Panc1 (cell line): ENCODE measurements around the gene SH3D19. TPM values are rescaled to one million over a fixed set of nuclear protein-coding genes. Genes with fewer than 3 reads are reported as not detected.

Experiments used
- ATAC-seq: fragments of 200-7000 bp; cut with Tn5 transposase; 2 replicates; pipeline ENCODE4 v1.9.1; 2020; ENCODE audit warnings: mild to moderate bottlenecking, moderate library complexity
- BruUV-seq: library from RNA; stranded (reverse); fragments of 400-500 nt; replicated peaks from 2 replicates; lab custom pipeline; 2021; lab: Mats Ljungman, UMichigan
- CTCF ChIA-PET: fragments of 300-600 bp; sonication (Branson Sonifier 250); formaldehyde crosslinking; loops from one replicate; lab custom pipeline; 2022; ENCODE audit warnings: antibody characterized with exemption; lab: Charles Lee
- POLR2A ChIA-PET: fragments of 300-600 bp; sonication (Branson Sonifier 250); formaldehyde crosslinking; loops from one replicate; lab custom pipeline; 2022; ENCODE audit warnings: antibody characterized with exemption; lab: Charles Lee
- DNase-seq: peaks from one replicate; pipeline ENCODE4 v3.0.0-alpha.2; 2010; ENCODE audit warnings: low read depth, low spot score
- H3K27ac ChIP-seq: 2 replicates; pipeline ENCODE4 v1.5.1; 2011; ENCODE audit warnings: mild to moderate bottlenecking, low read length, inconsistent platforms
- H3K27me3 ChIP-seq: fragments of 200-500 bp; sonication (Bioruptor generic); 2 replicates; pipeline ENCODE4 v1.6.0; 2014; ENCODE audit warnings: low read length, inconsistent platforms; ENCODE audit not compliant: control insufficient read depth, insufficient read depth
- H3K36me3 ChIP-seq: fragments of 200-500 bp; sonication (Bioruptor generic); 2 replicates; pipeline ENCODE4 v1.5.1; 2014; ENCODE audit warnings: inconsistent platforms, mild to moderate bottlenecking, low read length, moderate library complexity; ENCODE audit not compliant: control insufficient read depth, insufficient read depth
- H3K4me1 ChIP-seq: 2 replicates; pipeline ENCODE4 v1.5.1; 2011; ENCODE audit warnings: inconsistent platforms, mild to moderate bottlenecking, low read length, moderate library complexity; ENCODE audit not compliant: control insufficient read depth, insufficient read depth
- H3K4me3 ChIP-seq, 2 experiments: 2 replicates each; pipeline ENCODE4 v1.5.1; 2011 to 2012; ENCODE audit warnings: low read depth in 2 of 2, low read length in 2 of 2, mild to moderate bottlenecking in 2 of 2, inconsistent platforms in 1 of 2, moderate library complexity in 1 of 2
- H3K9me3 ChIP-seq: fragments of 200-500 bp; sonication (Bioruptor generic); 2 replicates; pipeline ENCODE4 v1.5.1; 2014; ENCODE audit warnings: low read depth, mild to moderate bottlenecking, inconsistent platforms, low read length, moderate library complexity; ENCODE audit not compliant: control insufficient read depth, insufficient read depth
- CTCF ChIP-seq: fragments of 450-650 bp; IDR thresholded peaks from 2 replicates; pipeline ENCODE4 v1.5.1; 2017; ENCODE audit warnings: mild to moderate bottlenecking
- POLR2AphosphoS5 ChIP-seq: IDR thresholded peaks from 2 replicates; pipeline ENCODE4 v1.6.1; 2012; ENCODE audit warnings: mild to moderate bottlenecking, low read depth, low read length, moderate library complexity
- REST ChIP-seq, 2 experiments: IDR thresholded peaks; 2 replicates each; pipeline ENCODE4 v1.6.1; 2011 to 2012; ENCODE audit warnings: low read depth in 2 of 2, control low read depth in 1 of 2, low read length in 1 of 2, mild to moderate bottlenecking in 1 of 2, moderate library complexity in 1 of 2; ENCODE audit not compliant: insufficient read depth in 1 of 2
- SIN3A ChIP-seq: IDR thresholded peaks from 2 replicates; pipeline ENCODE4 v1.6.1; 2012; ENCODE audit warnings: low read depth, mild to moderate bottlenecking, low read length, moderate library complexity, borderline replicate concordance; ENCODE audit not compliant: insufficient read depth
- TCF7L2 ChIP-seq: IDR thresholded peaks from 2 replicates; pipeline ENCODE4 v1.6.1; 2011; ENCODE audit warnings: mild to moderate bottlenecking, low read depth, low read length, inconsistent platforms
- in situ Hi-C: cut with HindIII; loops from 2 replicates; pipeline ENCODE4 v1.10.0; 2016; ENCODE audit warnings: low sequenced_read_pairs, low pct_unique_long_range_greater_than_20kb
- intact Hi-C: fragments of 100-400 bp; cut with micrococcal nuclease; formaldehyde crosslinking; loops from one replicate; pipeline ENCODE4 v1.10.0; 2022; ENCODE audit not compliant: unreplicated experiment
- total RNA-seq: library from RNA; stranded (reverse); gene quantifications from one replicate; pipeline ENCODE4 v1.2.1, GENCODE V29; 2021; ENCODE audit not compliant: unreplicated experiment

Gene SH3D19
- total RNA-seq, 1 experiment from 2014 or later: 19.8 TPM

GRCh38 chr4:151207186-151207585 lies 118.2 kb downstream of the SH3D19 start:
- Histone ChIP-seq H3K36me3 (no peaks in the 10 kb centered on the region), H3K4me3 (no peak overlapping the region), H3K27ac (no peak overlapping the region), H3K27me3 (no peaks in the 10 kb centered on the region), H3K9me3 (no peaks in the 10 kb centered on the region), H3K4me1 (no peaks in the 10 kb centered on the region)
- CTCF ChIA-PET: no interaction called here
- TF ChIP-seq REST (IDR thresholded peaks at IDR 0.05; ENCODE audit: insufficient read depth in 1 of 2, low read depth in 2 of 2, low read length in 1 of 2) (no peak), POLR2AphosphoS5 (no peak), CTCF (no peak), SIN3A (no peak), TCF7L2 (no peak)
- ATAC-seq (no peak), DNase-seq (no peak)
- POLR2A ChIA-PET: no interaction called here
- in situ Hi-C loops: no loop called here
- no TSS peak for BruUV-seq
- intact Hi-C loops: no loop called here

GRCh38 chr4:151206241-151207005 lies 119.0 kb downstream of the SH3D19 start:
- no TSS peak for BruUV-seq
- in situ Hi-C loops (no loop called here), intact Hi-C loops (no loop called here)
- ChIA-PET POLR2A (no interaction called here), CTCF (no interaction called here)
- H3K9me3 ChIP-seq: no peaks in the 10 kb centered on the region
- H3K4me1 ChIP-seq: no peaks in the 10 kb centered on the region
- H3K36me3 ChIP-seq: no peaks in the 10 kb centered on the region
- ATAC-seq: no peak
- no peak overlapping the region for H3K4me3 ChIP-seq
- no peak overlapping the region for H3K27ac ChIP-seq
- no peak for TF ChIP-seq REST (IDR thresholded peaks at IDR 0.05; ENCODE audit: insufficient read depth in 1 of 2, low read depth in 2 of 2, low read length in 1 of 2)
- no peak for TF ChIP-seq TCF7L2
- no peak for TF ChIP-seq CTCF
- no peak for TF ChIP-seq SIN3A
- TF ChIP-seq POLR2AphosphoS5: no peak
- no peak for DNase-seq
- H3K27me3 ChIP-seq: no peaks in the 10 kb centered on the region
